NCI-H2081 treated with DMSO at 0.1 percent for 48 hours (cell line): ENCODE data around the gene SNRPD2.
A peak's percentile ranks its signal among the peaks of the same experiment; 100 is the strongest.
"Not testable (repeated sequence)": the region's sequence is repeated elsewhere in the genome, so short reads cannot be mapped to it uniquely, and the experiment has no call there.

Source experiments
- DNase-seq: peaks from one replicate; lab custom pipeline; 2025; lab: John Stamatoyannopoulos, UW

SNRPD2 gene

DNA sequence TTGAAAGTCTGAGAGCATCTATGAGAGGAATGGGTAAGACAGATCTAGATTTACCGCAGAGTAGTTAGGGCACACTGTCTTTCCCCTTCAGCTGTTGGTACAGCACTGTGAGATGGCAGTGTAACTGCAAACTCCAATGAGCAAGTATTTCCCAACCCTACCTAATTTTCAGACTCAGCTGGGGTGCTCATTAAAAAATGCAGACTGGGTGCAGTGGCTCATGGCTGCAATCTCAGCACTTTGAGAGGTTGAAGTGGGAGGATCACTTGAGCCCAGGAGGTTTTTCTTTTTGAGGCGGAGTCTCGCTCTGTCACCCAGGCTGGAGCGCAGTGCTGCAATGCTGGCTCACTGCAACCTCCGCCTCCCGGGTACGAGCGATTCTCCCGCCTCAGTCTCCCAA, 13.4 kb upstream of the SNRPD2 start:
- DNase-seq, result no peak

DNA sequence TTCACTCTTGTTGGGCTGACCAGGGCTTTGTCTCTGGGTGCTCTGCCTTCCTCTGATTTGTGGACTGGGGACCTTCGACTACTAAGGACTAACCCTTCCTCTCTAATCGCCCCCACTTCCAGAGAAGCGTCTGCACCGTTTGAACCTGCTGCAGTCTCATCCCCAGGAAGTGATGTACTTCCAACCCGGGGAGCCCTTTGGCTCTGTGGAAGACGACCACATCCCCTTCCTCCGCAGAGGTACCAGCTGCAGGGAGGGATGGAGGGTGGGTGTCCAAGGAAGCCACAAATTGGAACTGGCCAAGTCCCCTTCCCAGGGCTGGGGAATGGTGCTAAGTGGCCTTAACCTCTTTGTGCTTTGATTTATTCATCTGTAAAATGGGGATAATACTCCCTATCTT, 9.9 kb upstream of the SNRPD2 start:
- no peak for DNase-seq

DNA sequence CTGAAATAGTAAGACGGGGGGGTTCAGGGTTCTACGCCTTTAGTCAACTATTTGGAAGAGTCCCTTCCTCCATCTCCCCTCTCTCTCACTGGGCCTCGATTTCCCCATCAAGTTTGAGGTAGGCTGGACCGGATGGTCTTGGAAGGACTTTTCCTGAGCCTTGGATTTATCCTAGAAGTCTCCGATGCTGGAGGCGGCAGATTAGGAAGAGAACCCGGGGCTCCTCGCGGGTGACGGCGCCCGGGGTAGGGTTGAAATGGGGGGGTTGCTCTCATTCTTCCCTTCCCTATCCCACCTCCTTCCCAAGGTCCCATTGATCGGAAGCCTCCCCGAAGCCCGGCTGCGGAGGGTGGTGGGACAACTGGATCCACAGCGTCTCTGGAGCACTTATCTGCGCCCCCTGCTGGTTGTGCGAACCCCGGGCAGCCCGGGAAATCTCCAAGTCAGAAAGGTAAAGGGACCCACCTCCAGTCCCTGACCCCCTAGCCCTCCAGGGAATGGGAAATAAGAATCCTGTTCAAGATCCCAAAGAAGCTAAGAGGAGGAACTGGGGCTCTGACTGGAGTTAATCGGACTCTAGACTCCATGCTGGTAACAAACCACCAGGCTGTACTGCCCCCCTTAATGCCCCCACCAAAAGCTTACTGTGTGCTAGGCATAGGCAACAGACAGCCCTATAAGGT, 1.5 kb upstream of the SNRPD2 start:
- no peak for DNase-seq

DNA sequence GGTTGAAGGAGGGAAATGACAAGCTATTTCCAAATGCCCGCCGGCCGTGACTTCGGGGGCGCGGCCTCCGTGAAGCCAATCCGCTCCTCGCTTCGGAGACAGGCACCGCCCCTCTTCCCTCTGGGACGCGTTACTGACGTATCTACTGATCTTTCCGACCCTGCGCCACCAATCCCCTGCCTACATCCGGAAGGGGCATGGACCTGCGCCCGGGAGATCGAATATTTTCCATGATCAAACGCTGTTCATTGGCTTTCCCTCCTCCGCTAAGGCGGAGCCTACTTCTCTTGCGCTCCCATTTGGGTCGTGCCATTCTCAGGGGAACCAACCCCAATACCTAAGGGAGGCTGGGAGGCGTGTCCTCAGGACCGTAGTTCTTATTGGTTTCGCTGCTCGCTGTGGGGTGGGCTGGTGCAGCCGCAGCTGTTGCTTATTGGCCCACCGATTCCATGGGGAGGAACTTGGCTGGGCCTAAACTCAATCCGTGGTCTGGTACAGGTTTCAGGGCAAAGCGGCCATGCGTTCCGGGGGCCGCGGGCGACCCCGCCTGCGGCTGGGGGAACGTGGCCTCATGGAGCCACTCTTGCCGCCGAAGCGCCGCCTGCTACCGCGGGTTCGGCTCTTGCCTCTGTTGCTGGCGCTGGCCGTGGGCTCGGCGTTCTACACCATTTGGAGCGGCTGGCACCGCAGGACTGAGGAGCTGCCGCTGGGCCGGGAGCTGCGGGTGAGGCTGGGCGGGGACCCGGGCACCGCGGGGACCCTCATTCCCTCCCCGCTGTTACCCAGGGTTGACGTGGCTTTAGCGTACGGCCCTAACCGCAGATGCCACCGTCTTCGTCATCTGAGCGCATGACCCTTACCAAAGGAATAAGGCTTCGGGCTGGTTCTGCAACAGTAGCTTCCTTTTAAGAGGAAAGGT, 693 bp upstream of the SNRPD2 start, which contains the start of gene QPCTL:
Gene QPCTL, plus strand, starts transcription at position 480 of the 919 bp plus-strand sequence. Its CDS starts 38 bp downstream, at position 518.
- DNase-seq, result peak; percentile 98

DNA sequence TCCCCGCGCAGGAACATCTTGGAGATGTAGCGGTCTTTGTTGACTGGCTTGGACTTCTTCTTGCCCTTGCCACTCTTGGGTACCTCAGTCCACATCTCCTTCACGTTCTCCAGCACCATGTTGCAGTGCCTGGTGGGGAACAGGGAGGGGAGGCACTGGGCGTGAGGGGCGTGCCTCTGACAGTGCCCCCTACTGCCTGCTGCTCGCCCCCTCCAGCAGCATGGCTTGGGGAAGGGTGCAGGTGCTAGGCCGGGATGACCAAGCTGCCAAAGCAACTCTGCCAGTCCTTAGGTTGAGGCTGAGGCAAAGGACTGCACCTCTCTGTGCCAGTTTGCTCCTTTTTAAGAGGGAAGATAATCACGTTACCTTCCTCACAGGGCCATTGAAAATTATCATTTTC, 4.2 kb downstream of the SNRPD2 start:
- no peak for DNase-seq

DNA sequence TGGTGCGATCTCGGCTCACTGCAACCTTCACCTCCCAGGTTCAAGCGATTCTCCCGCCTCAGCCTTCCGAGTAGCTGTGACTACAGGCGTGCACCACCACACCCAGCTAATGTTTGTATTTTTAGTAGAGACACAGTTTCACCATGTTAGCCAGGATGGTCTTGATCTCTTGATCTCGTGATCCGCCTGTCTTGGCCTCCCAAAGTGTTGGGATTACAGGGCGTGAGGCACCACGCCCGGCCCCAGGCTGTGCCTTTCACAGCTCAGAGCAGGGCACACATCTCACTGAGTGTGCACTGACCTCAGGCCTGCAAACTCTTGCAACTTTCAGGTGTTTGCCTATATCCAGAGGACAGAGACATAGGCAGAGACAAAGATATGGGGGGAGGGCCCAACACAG, 6.7 kb downstream of the SNRPD2 start:
- DNase-seq, result not testable (repeated sequence)

DNA sequence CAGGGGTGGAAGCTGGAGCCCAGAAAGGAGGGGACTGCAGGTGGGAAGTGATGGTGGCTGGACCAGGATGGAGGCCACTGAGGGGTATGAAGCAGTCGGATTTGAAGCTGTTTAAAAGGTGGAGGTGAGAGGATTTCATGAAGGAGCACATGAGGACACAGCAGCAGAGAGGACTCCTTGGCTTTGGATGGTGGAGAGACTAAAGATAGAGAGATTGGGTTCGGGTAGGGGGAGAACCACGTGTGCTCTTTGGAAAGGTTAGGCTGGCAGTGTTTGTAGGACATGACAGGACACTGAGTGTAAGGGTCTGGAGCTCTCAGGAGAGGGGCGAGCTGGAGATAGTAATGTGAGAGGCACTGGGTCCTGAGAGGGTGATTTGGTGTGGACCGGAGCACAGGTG, 8.8 kb downstream of the SNRPD2 start:
- no peak for DNase-seq

DNA sequence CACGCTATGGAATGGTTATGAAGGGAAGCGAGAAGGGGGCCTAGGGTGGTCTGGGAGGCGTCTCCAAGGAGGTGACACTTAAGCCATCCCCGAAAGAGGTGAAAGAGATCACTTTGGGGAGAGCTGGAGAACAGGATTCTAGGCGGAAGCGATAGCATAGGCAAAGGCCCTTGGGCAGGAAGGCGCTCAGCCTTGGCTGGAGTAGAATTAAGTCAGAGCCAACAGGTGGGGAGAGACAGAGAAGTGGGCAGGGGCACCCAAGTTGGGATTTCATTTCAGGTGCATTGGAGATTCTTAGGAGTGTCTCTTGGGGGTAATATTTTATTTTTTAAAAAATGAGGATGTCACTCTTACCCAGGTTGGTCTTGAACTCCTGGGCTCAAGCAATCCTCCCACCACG, 9.6 kb downstream of the SNRPD2 start:
- no peak for DNase-seq

DNA sequence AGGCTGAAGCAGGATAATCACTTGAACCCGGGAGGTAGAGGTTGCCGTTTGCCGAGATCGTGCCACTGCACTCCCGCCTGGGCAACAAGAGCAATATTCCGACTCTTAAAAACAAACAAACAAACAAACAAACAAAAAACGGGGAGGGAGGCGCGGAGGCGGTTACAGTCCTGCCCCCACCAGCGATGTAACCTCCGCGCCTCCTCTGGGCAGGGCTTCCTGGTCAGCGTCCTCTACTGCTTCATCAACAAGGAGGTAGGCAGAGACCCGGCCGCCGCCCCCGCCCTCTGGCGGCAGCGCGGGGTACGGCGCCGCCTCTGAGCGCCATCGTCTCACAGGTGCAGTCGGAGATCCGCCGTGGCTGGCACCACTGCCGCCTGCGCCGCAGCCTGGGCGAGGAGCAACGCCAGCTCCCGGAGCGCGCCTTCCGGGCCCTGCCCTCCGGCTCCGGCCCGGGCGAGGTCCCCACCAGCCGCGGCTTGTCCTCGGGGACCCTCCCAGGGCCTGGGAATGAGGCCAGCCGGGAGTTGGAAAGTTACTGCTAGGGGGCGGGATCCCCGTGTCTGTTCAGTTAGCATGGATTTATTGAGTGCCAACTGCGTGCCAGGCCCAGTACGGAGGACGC, 10.2 kb downstream of the SNRPD2 start:
- DNase-seq, result peak; percentile 50

DNA sequence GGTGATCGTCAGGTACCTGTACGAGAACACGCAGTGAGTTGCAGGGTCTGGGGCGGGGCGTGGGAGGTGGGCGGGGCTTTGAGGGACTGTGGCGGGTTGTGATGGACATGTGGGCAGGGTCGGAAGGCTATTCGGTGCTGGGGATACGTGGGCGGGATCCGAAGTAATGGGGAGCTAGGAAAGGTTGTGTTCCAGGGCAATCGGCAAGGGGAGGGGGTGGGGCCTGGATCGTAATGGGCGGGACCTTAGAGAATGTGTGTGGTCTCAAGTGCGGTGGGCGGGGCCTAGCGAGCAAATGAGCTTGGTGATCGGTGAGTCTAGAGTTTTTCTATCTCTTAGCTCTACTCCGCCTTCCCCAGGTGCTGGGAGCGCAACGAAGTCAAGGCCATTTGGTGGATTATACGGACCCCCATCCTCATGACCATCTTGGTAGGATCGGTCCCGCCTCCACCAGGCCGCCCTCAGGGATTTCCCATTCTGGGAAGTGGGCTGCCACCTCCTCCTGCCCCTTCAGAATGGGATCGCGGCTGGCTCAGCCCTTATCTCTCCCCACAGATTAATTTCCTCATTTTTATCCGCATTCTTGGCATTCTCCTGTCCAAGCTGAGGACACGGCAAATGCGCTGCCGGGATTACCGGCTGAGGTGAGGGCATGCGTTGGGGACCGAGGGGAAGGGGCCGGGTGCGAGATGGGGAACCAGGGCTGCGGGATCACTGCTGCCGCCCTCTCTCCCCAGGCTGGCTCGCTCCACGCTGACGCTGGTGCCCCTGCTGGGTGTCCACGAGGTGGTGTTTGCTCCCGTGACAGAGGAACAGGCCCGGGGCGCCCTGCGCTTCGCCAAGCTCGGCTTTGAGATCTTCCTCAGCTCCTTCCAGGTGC, 14.2 kb downstream of the SNRPD2 start:
- DNase-seq, result no peak

DNA sequence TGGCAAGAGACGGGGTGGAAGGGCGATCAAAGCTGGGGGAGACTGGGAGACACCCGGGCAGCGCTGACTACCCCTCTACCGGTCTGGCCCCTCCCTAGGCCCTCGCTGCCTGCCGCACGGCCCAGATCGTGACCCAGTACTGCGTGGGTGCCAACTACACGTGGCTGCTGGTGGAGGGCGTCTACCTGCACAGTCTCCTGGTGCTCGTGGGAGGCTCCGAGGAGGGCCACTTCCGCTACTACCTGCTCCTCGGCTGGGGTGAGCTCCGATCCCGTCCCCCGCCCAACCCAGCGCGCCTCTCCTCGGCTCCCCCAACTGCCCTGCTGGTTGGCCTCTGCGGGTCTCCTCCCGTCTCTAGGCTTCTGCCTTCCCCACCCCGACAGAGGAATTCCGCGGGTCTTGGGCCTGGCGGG, 14.9 kb downstream of the SNRPD2 start:
- no peak for DNase-seq

DNA sequence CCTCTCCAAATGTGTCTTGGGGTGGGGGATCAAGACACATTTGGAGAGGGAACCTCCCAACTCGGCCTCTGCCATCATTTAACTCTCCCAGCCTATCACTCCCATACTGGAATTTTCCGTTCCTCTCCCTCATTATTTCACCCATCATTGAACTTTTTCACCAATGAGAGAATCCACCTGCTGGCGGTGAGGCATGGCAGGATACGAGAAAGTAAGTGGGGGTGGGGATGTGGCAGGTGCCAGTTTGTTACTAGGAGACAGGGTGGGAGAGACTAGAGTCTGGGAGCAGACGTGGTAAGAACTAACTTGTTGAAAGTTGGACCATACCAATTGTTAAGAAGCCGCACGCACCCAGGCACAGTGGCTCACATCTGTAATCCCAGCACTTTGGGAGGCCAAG, 16.8 kb downstream of the SNRPD2 start:
- no peak for DNase-seq

DNA sequence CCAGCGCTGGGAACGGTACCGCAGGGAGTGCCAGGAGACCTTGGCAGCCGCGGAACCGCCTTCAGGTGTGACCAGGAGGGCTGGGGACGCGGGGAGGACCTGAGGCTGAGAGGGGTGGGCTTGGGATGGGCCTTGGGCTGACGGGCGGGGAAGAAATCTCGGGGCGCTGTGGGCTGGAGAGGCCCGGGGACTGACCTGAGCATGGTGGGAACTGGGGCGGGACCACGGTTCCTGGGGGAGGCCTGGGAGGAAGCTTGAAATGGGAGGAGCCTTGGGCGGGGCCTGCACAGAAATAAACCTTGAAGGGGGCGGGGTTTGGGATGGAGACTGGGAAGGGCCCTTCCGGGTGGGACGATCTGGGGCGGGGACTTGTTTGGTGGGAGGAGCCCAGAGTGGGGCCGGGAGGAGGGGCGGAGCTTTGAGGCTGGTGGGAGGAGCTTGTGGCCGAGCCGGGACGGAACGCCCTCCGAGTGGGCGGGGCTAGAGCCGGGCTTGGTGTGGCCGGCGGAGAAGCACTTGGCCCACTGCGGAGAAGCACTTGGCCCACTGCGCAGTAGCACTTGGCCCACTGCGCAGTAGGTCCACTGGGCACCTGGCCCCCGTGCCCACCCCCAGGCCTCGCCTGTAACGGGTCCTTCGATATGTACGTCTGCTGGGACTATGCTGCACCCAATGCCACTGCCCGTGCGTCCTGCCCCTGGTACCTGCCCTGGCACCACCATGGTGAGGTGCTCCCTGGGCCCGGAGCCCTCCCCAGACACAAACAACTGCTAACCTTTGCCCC, 20.9 kb downstream of the SNRPD2 start:
- DNase-seq, result no peak

DNA sequence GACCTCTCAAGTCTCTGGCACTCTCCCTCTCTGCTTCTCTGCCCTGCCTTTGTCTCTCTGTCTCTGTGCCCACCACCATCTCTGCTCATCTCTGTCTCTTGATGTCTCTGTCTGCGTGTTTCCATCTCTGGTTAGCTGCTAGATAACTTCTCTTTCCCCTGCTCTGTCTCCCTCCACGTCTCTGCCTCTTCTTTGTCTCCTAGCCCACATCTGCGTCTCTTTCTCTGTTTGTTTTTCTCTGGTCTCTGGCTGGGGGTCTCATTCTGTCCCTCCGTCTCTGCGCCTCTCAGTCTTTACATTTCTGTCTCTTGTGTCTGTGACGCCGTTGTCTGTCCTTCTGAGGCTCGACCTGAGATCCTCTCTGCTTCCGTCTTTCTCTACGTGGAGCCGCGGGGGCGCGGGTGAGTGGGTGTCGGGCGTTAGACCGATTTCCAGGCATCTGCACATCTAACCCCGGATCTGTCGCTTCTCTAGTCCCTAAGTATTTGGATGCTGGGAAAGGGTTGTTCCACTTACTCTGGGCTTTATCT, 23.3 kb downstream of the SNRPD2 start:
- DNase-seq, result no peak

DNA sequence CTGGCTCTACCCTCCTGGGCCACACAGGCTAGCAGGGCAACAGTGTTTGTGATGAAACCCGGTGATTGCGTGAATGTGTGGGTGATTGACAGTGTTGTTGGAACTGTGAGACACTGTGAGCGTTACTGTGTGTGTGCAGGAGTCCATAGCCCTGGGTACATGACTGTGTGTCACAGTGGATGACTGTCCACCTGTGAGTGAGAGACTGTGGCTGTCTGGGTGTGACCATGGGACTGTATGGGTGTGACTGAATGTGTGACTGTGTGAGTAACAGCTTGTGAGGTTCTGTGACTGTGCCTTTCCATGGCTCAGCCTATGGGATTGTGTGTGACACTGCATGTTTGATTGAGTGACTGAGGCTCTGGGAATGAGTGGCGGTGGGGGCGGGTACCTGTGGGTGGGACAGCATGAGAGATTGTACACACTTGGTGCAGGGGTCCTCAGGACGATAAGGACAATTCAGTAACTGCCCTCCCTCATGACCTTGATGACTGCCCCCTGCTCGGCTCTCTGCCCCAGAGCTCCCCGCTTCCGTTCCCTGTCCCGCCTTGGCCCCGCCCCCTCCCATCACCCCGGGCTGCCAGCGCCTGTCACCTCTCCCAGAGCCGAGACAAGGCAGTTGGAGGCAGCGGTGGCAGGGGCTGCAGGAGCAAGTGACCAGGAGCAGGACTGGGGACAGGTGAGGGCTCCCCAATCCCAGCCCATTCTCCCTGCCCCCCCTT, 24.0 kb downstream of the SNRPD2 start, which contains the start of gene GIPR:
Gene GIPR, plus strand, starts transcription at position 602 of the 722 bp plus-strand sequence. CDS start 1,300 bp downstream, outside the sequence.
- DNase-seq, result no peak

DNA sequence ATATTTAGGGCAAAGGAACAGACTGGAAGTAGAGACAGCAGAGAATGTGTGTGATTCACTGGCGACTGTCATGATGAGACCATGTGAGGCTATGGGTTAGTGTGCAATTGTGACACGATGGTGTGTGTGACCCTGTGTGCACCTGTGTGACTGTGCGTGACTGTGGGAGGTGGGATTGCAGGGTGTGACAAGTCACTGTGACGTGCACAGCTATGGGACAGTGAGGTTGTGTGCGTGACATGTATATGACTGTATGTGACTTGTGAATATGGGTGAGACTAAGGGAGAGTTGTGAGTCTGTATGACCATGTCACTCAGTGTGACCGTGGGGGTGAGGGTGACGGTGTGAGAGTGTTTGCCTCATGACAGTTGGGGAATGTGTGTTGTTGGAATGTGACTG, 27.2 kb downstream of the SNRPD2 start:
- DNase-seq, result no peak

DNA sequence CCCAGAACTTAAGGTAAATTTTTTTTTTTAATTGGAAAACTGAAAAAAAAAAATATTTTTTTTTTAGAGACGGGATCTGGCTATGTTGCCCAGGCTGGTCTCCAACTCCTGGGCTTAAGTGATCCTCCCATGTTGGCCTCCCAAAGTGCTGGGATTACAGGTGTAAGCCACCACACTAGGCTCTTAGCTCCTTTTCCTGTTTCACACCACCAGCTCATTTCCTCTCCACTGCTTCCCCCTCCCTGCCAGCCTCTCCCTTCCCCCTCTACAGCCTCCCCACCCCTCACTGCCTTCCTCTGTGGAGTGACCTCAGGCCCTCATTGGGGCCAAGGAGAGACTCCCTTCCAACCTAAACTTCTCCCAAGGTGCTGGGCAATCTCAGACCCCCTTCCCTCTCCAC, 28.0 kb downstream of the SNRPD2 start:
- DNase-seq, result no peak

DNA sequence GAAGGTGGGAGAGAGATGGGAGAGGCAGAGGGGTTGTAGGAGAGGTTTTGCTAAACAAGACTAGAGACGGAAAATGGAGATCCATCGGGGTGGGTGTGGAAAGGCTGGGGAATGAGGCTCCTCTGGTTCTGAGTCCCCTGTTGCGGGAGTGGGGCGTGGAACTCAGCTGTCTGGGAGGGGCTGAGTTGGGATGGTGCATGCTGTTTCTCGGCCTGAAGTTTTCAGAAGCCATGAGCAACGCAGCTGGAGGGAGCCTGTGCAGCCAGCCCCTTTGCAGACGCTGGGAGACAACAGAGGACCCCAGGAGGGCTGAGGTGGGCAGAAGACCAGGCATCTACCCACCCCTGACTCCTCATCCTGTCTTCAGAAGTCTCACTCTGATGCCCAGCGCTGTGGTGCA, 31.1 kb downstream of the SNRPD2 start:
- no peak for DNase-seq

DNA sequence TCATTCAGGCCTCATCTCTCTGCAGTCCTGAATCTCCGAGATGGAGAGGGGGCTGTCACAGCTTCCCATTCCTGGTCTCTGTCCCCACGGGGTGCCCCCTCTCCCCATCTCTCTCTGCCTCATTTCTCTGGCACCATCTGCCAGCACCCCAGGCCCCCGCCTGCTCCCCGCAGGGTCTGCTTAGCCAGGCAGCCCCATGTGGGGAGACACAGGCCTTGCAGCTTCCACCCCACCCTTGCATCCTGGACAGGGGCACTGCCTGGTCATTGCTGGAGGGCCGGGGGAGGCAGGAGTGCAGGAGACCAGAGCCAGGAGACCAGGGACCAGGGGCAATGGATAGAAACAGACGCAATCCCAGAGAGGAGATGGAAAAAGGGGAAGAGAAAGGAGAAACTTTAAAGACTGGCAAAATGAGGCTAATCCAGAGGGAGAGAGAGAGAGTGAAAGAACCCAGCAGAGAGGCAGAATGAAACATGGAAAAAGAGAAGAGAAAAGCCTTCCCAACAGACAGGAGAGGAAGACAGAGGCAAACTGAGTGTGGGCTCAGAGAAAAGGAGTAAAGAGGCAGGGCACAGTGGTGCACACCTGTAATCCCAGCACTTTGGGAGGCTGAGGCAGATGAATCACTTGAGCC, 32.5 kb downstream of the SNRPD2 start:
- DNase-seq, result no peak
